Panc1 (cell line): ENCODE results near the gene HK3. TPM values are rescaled to one million over a fixed set of nuclear protein-coding genes. Genes with fewer than 3 reads are reported as not detected.

Source experiments
- ATAC-seq: fragments of 200-7000 bp; cut with Tn5 transposase; 2 replicates; pipeline ENCODE4 v1.9.1; 2020; ENCODE audit warnings: mild to moderate bottlenecking, moderate library complexity
- BruUV-seq: library from RNA; stranded (reverse); fragments of 400-500 nt; replicated peaks from 2 replicates; lab custom pipeline; 2021; lab: Mats Ljungman, UMichigan
- CTCF ChIA-PET: fragments of 300-600 bp; sonication (Branson Sonifier 250); formaldehyde crosslinking; loops from one replicate; lab custom pipeline; 2022; ENCODE audit warnings: antibody characterized with exemption; lab: Charles Lee
- POLR2A ChIA-PET: fragments of 300-600 bp; sonication (Branson Sonifier 250); formaldehyde crosslinking; loops from one replicate; lab custom pipeline; 2022; ENCODE audit warnings: antibody characterized with exemption; lab: Charles Lee
- DNase-seq: peaks from one replicate; pipeline ENCODE4 v3.0.0-alpha.2; 2010; ENCODE audit warnings: low read depth, low spot score
- H3K27ac ChIP-seq: 2 replicates; pipeline ENCODE4 v1.5.1; 2011; ENCODE audit warnings: mild to moderate bottlenecking, low read length, inconsistent platforms
- H3K27me3 ChIP-seq: fragments of 200-500 bp; sonication (Bioruptor generic); 2 replicates; pipeline ENCODE4 v1.6.0; 2014; ENCODE audit warnings: low read length, inconsistent platforms; ENCODE audit not compliant: control insufficient read depth, insufficient read depth
- H3K36me3 ChIP-seq: fragments of 200-500 bp; sonication (Bioruptor generic); 2 replicates; pipeline ENCODE4 v1.5.1; 2014; ENCODE audit warnings: inconsistent platforms, mild to moderate bottlenecking, low read length, moderate library complexity; ENCODE audit not compliant: control insufficient read depth, insufficient read depth
- H3K4me1 ChIP-seq: 2 replicates; pipeline ENCODE4 v1.5.1; 2011; ENCODE audit warnings: inconsistent platforms, mild to moderate bottlenecking, low read length, moderate library complexity; ENCODE audit not compliant: control insufficient read depth, insufficient read depth
- H3K4me3 ChIP-seq, 2 experiments: 2 replicates each; pipeline ENCODE4 v1.5.1; 2011 to 2012; ENCODE audit warnings: low read depth in 2 of 2, low read length in 2 of 2, mild to moderate bottlenecking in 2 of 2, inconsistent platforms in 1 of 2, moderate library complexity in 1 of 2
- H3K9me3 ChIP-seq: fragments of 200-500 bp; sonication (Bioruptor generic); 2 replicates; pipeline ENCODE4 v1.5.1; 2014; ENCODE audit warnings: low read depth, mild to moderate bottlenecking, inconsistent platforms, low read length, moderate library complexity; ENCODE audit not compliant: control insufficient read depth, insufficient read depth
- POLR2AphosphoS5 ChIP-seq: IDR thresholded peaks from 2 replicates; pipeline ENCODE4 v1.6.1; 2012; ENCODE audit warnings: mild to moderate bottlenecking, low read depth, low read length, moderate library complexity
- REST ChIP-seq, 2 experiments: IDR thresholded peaks; 2 replicates each; pipeline ENCODE4 v1.6.1; 2011 to 2012; ENCODE audit warnings: low read depth in 2 of 2, control low read depth in 1 of 2, low read length in 1 of 2, mild to moderate bottlenecking in 1 of 2, moderate library complexity in 1 of 2; ENCODE audit not compliant: insufficient read depth in 1 of 2
- SIN3A ChIP-seq: IDR thresholded peaks from 2 replicates; pipeline ENCODE4 v1.6.1; 2012; ENCODE audit warnings: low read depth, mild to moderate bottlenecking, low read length, moderate library complexity, borderline replicate concordance; ENCODE audit not compliant: insufficient read depth
- TCF7L2 ChIP-seq: IDR thresholded peaks from 2 replicates; pipeline ENCODE4 v1.6.1; 2011; ENCODE audit warnings: mild to moderate bottlenecking, low read depth, low read length, inconsistent platforms
- in situ Hi-C: cut with HindIII; loops from 2 replicates; pipeline ENCODE4 v1.10.0; 2016; ENCODE audit warnings: low sequenced_read_pairs, low pct_unique_long_range_greater_than_20kb
- intact Hi-C: fragments of 100-400 bp; cut with micrococcal nuclease; formaldehyde crosslinking; loops from one replicate; pipeline ENCODE4 v1.10.0; 2022; ENCODE audit not compliant: unreplicated experiment
- total RNA-seq: library from RNA; stranded (reverse); gene quantifications from one replicate; pipeline ENCODE4 v1.2.1, GENCODE V29; 2021; ENCODE audit not compliant: unreplicated experiment
- TF ChIP-seq, protein P1 (sequence below): fragments of 450-650 bp; IDR thresholded peaks from 2 replicates; pipeline ENCODE4 v1.5.1; 2017; ENCODE audit warnings: mild to moderate bottlenecking

HK3 gene
- total RNA-seq, 1 experiment from 2014 or later: not detected

DNA sequence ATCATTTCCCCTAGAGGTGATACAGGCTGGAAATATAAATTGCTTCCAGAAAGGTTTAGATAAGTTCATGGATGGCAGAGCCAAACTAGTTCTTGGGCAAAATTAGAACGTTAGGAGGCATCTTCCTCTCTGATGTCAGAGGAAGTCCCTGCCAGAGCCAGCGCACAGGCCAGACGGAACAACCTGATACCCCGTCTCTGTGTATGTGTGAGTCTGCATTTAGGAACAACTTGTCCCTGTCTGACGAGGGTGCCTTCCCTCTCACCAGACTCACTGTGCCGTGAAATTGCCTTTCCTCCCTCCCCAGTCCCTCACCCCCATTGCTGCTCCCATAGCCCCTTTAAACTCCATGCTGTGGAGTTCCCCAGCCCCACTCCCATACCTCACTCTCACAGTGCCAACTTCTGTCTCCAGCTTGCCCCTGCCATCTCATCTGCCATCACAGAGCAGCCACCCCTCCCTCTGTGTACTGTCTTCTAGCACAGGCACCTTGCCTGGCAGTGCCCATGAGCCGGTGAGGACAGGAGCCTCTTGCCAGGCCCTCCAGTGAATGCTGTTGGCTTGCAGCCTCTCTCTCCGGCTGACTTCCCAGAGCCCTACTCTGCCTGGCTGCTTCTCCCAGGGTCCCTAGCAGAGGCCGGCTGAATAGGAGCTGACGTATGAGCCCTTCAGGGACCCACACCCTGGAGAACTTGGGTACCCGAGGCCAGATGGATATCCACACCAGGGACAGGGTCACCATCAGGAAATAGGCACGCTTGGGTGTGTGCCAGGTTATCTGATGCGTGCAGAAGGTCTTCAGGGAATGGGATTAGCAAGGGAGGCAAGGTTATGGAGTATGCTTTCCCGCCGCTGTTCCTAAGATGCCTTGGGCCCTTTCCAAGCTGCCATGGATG is 62.1 kb downstream of the HK3 start:
- H3K36me3 ChIP-seq: no peaks in the 10 kb centered on the region
- ATAC-seq: no peak
- H3K4me3 ChIP-seq: no peak overlapping the region
- intact Hi-C loops (no loop called here), in situ Hi-C loops (no loop called here)
- no peaks in the 10 kb centered on the region for H3K9me3 ChIP-seq
- H3K4me1 ChIP-seq: no peaks in the 10 kb centered on the region
- no TSS peak for BruUV-seq
- H3K27ac ChIP-seq: no peak overlapping the region
- CTCF ChIA-PET: no interaction called here
- peaks cover 10% of the 10 kb centered on the region; the same call in 1 of the 2 replicates for H3K27me3 ChIP-seq
- TF ChIP-seq SIN3A: no peak
- TF ChIP-seq REST (IDR thresholded peaks at IDR 0.05; ENCODE audit: insufficient read depth in 1 of 2, low read depth in 2 of 2, low read length in 1 of 2): no peak; a peak in 1 of 4 replicates
- no peak for TF ChIP-seq TCF7L2
- TF ChIP-seq, protein P1, sequence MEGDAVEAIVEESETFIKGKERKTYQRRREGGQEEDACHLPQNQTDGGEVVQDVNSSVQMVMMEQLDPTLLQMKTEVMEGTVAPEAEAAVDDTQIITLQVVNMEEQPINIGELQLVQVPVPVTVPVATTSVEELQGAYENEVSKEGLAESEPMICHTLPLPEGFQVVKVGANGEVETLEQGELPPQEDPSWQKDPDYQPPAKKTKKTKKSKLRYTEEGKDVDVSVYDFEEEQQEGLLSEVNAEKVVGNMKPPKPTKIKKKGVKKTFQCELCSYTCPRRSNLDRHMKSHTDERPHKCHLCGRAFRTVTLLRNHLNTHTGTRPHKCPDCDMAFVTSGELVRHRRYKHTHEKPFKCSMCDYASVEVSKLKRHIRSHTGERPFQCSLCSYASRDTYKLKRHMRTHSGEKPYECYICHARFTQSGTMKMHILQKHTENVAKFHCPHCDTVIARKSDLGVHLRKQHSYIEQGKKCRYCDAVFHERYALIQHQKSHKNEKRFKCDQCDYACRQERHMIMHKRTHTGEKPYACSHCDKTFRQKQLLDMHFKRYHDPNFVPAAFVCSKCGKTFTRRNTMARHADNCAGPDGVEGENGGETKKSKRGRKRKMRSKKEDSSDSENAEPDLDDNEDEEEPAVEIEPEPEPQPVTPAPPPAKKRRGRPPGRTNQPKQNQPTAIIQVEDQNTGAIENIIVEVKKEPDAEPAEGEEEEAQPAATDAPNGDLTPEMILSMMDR: no peak
- TF ChIP-seq POLR2AphosphoS5: no peak
- POLR2A ChIA-PET: no interaction called here
- DNase-seq: no peak

- DNase-seq: no peak
- POLR2A ChIA-PET: no interaction called here
- intact Hi-C loops (no loop called here), in situ Hi-C loops (no loop called here)
- no peaks in the 10 kb centered on the region for H3K36me3 ChIP-seq
- no TSS peak for BruUV-seq
- ATAC-seq: no peak
- H3K4me1 ChIP-seq: no peaks in the 10 kb centered on the region
- CTCF ChIA-PET: no interaction called here
- no peaks in the 10 kb centered on the region for H3K9me3 ChIP-seq
- H3K4me3 ChIP-seq: no peak overlapping the region
- TF ChIP-seq POLR2AphosphoS5: no peak
- H3K27ac ChIP-seq: no peak overlapping the region
- peaks cover 10% of the 10 kb centered on the region; the same call in 1 of the 2 replicates for H3K27me3 ChIP-seq
Observed at GRCh38 chr5:176835918-176836317, 63.2 kb downstream of the HK3 start.

DNA sequence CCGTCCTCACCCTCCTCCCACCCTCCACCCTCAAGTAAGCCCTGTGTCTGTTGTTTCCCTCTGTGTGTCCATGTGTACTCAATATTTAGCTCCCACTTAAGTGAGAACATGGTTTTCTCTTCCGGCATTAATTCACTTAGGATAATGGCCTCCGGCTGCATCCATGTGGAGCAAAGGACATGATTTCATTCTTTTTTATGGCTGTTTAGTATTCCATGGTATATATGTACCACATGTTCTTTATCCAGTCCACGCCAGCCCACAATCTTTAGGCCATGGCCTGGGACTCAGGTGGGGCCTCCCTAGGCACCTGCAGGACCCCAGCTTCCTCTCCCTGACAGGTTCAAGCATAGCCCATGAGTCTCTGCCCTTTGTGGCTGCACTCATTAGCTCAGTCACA is 65.9 kb downstream of the HK3 start:
- no peaks in the 10 kb centered on the region for H3K4me1 ChIP-seq
- BruUV-seq: no TSS peak
- CTCF ChIA-PET: interaction anchor here (0.6 kb wide), 1 partner anchor 190 kb away, joined by 3 read pairs; no protein-coding TSS in a partner anchor

More for the DNA sequence above, 65.9 kb downstream of the HK3 start:
- intact Hi-C loops (no loop called here), in situ Hi-C loops (no loop called here)
- Histone ChIP-seq H3K36me3 (no peaks in the 10 kb centered on the region), H3K27ac (no peak overlapping the region), H3K4me3 (no peak overlapping the region), H3K9me3 (no peaks in the 10 kb centered on the region), H3K27me3 (peaks cover 10% of the 10 kb centered on the region; the same call in 1 of the 2 replicates)
- POLR2A ChIA-PET: interaction anchor here (0.7 kb wide), 2 partner anchors 136 to 247 kb away, joined by 3 to 6 read pairs; no protein-coding TSS in a partner anchor
- ATAC-seq: no peak
- DNase-seq: no peak
- TF ChIP-seq POLR2AphosphoS5 (no peak), REST (IDR thresholded peaks at IDR 0.05; ENCODE audit: insufficient read depth in 1 of 2, low read depth in 2 of 2, low read length in 1 of 2) (no peak), SIN3A (no peak), TCF7L2 (no peak)
- TF ChIP-seq, protein P1: no peak
